HG02973 (cell line): ENCODE measurements around the gene SH2D3A.
"Not testable (repeated sequence)": the region's sequence is repeated elsewhere in the genome, so short reads cannot be mapped to it uniquely, and the experiment has no call there.

Experiments used
- ATAC-seq: cut with Tn5 transposase; IDR thresholded peaks from one replicate; pipeline ENCODE4 v1.9.1; 2021; ENCODE audit warnings: moderate library complexity; ENCODE audit not compliant: unreplicated experiment

The SH2D3A gene

DNA sequence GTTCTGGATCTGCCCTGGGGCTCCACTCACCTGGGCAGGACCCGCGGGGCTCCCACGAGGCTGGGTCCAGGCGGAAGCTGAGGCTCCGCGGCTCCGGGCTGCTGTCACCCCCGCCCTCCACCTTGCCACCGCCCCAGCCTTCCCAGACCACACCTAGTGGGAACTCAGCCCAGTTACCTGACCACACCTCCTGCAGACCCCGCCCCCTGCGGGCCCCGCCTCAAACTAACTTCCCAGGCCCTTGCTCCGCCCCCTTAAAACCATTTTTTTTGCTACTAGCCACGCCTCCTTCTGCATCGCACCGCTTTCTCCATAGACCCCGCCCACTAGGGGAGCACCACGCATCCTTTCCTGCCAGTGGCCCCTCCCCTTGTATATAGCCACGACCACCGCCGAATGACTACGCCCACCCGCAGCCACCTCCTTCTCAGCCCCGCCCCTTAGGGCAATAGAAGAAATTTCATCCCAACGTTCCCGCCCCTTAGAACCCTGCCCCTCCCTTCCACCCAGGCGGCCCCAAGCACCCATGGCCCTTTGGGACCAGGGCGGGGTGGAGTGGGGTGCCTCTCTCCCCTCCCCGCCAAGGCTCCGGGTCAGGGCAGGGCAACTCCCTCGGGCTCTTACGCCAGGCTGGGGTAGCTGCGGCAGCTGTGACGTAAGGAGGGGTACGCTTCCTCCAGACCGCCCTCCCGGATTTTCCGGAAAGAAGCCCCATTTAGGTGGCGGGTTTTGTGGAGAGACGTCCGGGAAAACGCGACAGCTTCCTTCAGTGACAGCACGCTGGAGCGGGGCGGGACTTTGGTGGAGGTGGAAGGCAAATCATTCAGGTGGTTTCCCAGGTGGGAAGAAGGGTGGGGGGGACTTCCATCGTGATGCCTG is at the start of gene SH2D3A:
SH2D3A (minus strand) TSS at position 79 of the 879 bp plus-strand sequence. CDS start 3,687 bp downstream, outside the sequence.
- peak; percentile 56 for ATAC-seq

- ATAC-seq: no peak
Observed at GRCh38 chr19:6813659-6814058, 46.4 kb upstream of the SH2D3A start.

GRCh38 chr19:6812612-6813011 is 45.4 kb upstream of the SH2D3A start:
- ATAC-seq: no peak

GRCh38 chr19:6811906-6812305 is 44.7 kb upstream of the SH2D3A start:
- no peak for ATAC-seq

DNA sequence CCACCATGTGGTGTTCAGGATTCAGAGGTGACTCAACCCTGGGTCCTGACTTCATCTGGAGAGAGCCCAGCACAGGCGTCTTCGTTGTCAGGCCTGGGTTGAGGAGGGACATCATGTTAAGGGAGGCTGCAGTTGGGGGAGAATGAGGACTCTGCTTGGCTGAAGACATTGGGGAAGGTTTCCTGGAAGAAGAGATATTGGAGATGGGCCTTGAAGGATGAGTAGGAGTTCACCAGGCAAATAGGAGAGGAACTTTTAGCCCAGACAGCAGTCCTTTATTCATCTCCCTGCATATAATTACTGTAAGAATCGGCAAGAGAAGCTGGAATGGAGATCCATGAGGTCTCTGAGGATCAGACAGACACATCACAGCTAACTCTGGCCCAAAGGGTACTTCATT is 44.1 kb upstream of the SH2D3A start:
- ATAC-seq: no peak

DNA sequence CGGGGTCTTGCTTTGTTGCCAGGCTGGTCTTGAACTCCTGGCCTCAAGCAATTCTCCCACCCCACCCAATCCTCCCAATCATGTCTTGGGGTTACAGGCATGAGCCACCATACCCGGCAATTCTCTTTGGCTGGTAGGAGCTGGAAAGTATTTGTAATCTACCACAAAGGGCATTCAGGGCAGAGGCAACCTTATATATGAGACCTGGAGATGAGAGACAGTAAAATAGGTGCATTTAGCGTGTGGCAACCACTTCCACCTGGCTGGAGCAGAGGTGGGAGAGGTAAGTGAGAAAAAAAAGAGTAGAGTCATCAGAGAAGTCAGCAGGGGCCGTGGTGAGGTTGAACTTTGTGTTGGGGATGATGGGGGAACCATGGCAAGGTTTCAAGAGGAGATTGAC is 42.0 kb upstream of the SH2D3A start:
- no peak for ATAC-seq

DNA sequence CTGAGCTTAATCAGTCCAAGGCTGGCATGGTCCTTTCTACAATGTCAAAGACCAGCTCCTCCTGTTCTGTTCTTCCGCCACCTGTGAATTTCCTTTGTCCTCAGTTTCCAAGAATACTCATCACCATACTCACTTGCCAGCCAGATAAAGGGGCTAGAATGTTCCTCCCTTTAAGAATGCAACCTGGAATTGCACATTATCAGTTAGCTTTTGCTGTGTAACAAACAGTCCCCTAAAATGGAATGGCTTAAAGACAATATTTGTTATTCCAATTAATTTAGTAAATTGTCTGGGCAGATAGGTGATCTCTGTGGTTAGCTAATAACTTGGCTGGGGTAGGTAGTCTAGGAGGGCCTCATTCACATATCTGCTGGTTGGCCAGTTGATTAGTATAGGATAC is 41.3 kb upstream of the SH2D3A start:
- ATAC-seq: no peak

GRCh38 chr19:6807291-6807690 is 40.1 kb upstream of the SH2D3A start:
- no peak for ATAC-seq

DNA sequence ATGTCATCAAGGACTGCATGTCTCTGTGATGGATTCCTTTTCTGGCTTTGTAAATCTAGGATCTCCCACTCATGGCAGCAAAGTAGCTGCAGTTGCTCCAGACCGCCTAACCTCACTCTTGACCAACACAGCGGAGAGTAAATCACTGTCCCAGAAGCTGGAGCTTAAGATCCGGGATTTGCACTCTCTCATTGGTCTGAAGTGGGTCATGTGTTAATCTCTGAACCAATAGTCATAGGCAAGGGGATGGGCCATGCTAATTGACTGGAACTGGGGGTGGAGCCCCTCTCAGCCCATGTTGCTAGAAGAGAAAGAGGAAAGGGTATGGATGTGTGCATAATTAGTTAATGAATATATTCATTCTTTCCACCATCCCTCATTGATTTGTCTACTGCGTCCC is 39.3 kb upstream of the SH2D3A start:
- ATAC-seq: no peak

DNA sequence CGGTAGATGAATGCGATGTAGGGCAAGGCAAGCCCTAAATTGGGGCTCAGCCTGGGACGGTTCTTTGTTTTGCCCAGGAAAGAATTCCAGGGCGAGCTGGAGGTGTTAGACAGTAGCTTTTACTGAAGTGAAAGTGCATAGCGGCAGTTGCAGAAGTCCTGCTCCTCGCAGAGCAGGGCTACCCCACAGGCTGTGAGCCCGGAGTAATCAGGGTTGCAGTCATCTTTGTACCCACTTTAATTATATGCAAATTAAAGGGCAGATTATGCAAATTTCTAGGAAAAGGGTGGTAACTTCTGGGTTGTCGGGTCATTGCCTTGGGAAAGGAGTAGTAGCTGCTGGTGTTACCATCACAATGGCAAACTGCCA is 35.8 kb upstream of the SH2D3A start:
- ATAC-seq: no peak

GRCh38 chr19:6802336-6803035 is 35.3 kb upstream of the SH2D3A start:
- ATAC-seq: peak; percentile 47

DNA sequence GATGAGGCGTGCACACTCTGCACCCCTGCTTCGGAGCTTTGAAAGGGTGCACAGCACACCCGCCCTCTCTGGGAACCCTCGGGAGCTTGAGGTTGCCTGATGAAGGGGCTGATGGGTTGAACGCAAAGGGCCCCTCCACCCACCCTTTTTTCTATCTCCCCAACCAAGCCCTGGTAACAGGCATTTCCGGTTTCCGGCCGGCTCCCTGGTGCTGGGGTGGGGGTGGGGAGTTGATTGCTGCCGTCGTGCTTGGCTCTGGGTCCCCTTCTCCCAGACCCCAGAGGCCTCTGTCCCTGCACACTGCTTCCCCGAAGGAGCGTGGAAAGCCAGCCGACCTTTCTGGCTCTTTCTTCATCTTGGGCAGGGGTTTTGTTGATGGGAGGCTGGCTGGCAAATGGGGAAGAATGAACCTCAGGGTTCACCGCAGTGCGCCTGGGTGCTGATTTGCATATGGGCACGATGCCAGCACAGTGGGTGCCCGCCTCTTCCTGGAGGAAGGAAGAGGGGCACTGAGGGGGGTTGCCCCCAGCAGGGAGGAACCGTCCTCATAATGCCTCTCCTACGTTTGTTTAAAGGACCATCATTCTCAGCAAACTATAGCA is 34.4 kb upstream of the SH2D3A start:
- peak; percentile 27 for ATAC-seq

DNA sequence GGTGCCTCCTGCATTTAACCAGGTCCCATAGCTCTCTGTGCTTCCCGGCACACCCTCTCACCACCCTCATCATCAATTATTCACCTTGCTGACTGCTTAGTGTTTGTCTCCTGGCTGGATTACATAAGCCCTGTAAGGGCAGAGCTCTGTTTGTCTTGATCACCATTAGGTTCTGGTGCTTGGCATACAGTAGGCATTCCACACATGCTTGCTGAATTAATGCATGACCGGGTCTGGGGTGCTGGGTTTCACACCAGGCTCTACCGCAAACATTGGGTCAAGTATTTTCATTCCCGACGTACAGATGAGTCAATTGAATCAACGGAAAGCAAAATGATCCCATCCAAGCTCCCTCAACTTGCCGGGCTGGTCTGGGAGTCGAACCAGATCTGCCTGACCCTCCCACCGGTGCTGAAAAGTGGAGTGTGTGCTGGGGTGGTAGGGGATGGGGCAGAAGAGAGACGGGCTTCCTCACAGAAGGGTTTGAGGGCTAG is 33.8 kb upstream of the SH2D3A start:
- ATAC-seq: no peak

DNA sequence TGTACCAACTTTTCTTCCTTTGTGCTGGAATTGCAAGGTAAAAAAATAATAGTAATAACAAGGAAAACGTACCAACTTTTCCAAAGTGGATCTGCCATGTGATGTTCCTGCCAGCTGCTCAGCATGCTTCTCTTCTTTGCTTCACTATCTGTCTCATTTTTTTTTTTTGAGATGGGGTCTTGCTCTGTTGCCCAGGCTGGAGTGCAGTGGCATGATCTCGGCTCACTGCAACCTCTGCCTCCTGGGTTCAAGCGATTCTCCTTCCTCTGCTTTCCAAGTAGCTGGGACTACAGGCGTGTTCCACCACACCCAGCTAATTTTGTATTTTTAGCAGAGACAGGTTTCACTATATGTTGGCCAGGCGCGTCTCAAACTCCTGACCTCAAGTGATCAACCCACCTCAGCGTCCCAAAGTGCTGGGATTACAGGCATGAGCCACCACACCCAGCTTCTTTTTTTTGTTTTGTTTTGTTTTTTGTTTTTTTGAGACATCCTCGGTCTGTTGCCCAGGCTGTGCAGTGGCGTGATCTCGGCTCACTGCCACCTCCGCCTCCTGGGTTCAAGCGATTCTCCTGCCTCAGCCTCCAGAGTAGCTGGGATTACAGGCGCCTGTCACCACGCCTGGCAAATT is 33.0 kb upstream of the SH2D3A start:
- not testable (repeated sequence) for ATAC-seq

GRCh38 chr19:6797646-6798045 is 30.4 kb upstream of the SH2D3A start:
- ATAC-seq: no peak

- no peak for ATAC-seq
Observed at GRCh38 chr19:6796278-6796677, 29.0 kb upstream of the SH2D3A start.

DNA sequence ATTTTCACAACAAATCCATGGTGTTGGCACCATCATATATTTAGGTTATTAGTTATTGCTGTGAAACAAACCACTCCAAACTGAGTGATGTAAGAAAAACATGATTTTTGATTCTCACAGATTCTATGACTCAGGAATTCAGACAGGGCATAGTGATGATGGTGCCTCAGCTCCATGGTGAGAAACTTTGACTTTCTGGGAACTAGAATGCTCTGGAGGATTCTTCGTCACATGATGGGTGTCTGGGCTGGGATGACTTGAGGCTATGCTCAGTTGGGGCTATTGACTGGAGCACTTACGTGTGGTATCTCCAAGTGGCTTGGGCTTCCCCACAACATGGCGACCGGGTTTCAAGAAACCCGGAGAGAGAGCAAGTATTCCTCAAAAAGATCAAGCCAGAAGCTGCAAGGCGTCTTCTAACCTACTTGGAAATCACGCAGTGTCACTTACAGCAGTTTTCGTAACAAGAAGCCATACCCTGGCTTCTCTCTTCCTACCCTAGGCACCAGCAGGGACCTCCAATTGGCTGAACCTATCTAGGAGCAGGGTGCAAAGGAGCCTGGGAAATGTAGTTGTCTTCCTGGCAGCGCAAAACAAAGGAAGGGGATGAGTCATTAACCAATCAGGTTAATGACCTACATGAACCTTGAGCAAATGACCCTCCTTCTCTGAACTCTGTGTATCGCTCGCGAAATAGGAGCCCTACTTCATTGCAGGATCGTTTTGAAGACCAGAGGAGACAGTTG is 27.6 kb upstream of the SH2D3A start:
- no peak for ATAC-seq

DNA sequence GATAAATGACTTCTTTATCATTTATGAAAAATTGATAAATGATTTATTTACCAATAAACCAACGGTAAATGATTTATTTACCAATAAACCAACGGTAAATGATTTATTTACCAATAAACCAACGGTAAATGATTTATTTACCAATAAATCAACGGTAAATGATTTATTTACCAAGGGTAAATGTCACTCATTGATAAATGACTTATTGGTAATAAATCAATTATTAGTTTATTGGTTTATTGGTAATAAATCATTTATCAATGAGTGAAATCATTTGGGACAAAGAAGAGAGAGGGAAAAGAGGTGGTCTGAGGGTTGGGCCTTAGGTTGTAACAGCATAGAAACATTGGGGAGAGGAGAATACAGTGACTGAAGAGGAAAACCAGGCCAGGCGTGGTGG is 26.7 kb upstream of the SH2D3A start:
- ATAC-seq: no peak

GRCh38 chr19:6793411-6793810 is 26.2 kb upstream of the SH2D3A start:
- no peak for ATAC-seq

GRCh38 chr19:6791237-6791636 is 24.0 kb upstream of the SH2D3A start:
- ATAC-seq: no peak
